HepG2 (cell line): ENCODE data around the gene CDC34.

ENCODE experiments used
- HNRNPL ChIP-seq: fragments of 200-400 bp; formaldehyde crosslinking; IDR thresholded peaks from 2 replicates; pipeline ENCODE4 v1.6.1; 2017; ENCODE audit warnings: mild to moderate bottlenecking, low read depth, low read length
- KAT7 ChIP-seq: IDR thresholded peaks from 2 replicates; pipeline ENCODE4 v1.6.1; 2018; ENCODE audit warnings: borderline replicate concordance, missing compliant biosample characterization
- MIXL1 ChIP-seq: IDR thresholded peaks from 2 replicates; pipeline ENCODE4 v1.6.1; 2016
- NR2F1 ChIP-seq, 2 experiments: fragments of 450-650 bp in 1 of 2; formaldehyde crosslinking in 1 of 2; IDR thresholded peaks; 2 replicates each; pipeline versions ENCODE4 v1.5.0 to v1.6.1; 2016 to 2020; ENCODE audit warnings: mild to moderate bottlenecking in 1 of 2, missing compliant biosample characterization in 1 of 2, missing genetic modification reagents in 1 of 2, moderate library complexity in 1 of 2
- POLR2A ChIP-seq, 2 experiments: IDR thresholded peaks; 2 replicates each; pipeline ENCODE4 v1.6.1; 2011; ENCODE audit warnings: low read depth in 2 of 2, low read length in 2 of 2, mild to moderate bottlenecking in 1 of 2, moderate library complexity in 1 of 2; ENCODE audit not compliant: insufficient read depth in 1 of 2
- TP53 ChIP-seq: sonication (generic); formaldehyde crosslinking; conservative IDR thresholded peaks from 2 replicates; pipeline ENCODE4 v1.4.0; 2020; ENCODE audit warnings: missing genetic modification reagents
- ZBTB1 ChIP-seq: sonication (generic); formaldehyde crosslinking; IDR thresholded peaks from 2 replicates; pipeline ENCODE4 v1.4.0; 2020; ENCODE audit warnings: missing genetic modification reagents, borderline replicate concordance
- ZNF703 ChIP-seq: sonication (generic); formaldehyde crosslinking; IDR thresholded peaks from 2 replicates; pipeline ENCODE4 v1.5.1; 2020; ENCODE audit warnings: missing genetic modification reagents, mild to moderate bottlenecking, moderate library complexity, borderline replicate concordance

- TF ChIP-seq NR2F1 (CRISPR knock-in tag; IDR thresholded peaks at IDR 0.05) = no peak
- TF ChIP-seq HNRNPL = no peak
- TF ChIP-seq ZBTB1 (CRISPR knock-in tag) = no peak
- no peak for TF ChIP-seq MIXL1 (CRISPR knock-in tag)
- TF ChIP-seq ZNF703 (CRISPR knock-in tag) = no peak
- no peak; the same call in 1 of the 2 replicates for TF ChIP-seq TP53
- TF ChIP-seq POLR2A (IDR thresholded peaks at IDR 0.05; ENCODE audit: insufficient read depth in 1 of 2, low read depth in 2 of 2, low read length in 2 of 2) = no peak
- TF ChIP-seq KAT7 (CRISPR knock-in tag) = no peak
These were observed 59.8 kb downstream of the CDC34 start for GRCh38 chr19:591099-591958.
